Glutamatergic neuron (in vitro differentiated cells): ENCODE data around the gene LMOD1. TPM values are rescaled to one million over a fixed set of nuclear protein-coding genes. Genes with fewer than 3 reads are reported as not detected.

ENCODE experiments used
- DNase-seq: peaks from one replicate; pipeline ENCODE4 v3.0.0; 2022
- H3K27ac Mint-ChIP-seq: one replicate; pipeline ENCODE4 v1.8.0; 2020; ENCODE audit warnings: mild to moderate bottlenecking, mixed read lengths, inconsistent platforms; ENCODE audit not compliant: unreplicated experiment
- H3K27me3 Mint-ChIP-seq: one replicate; pipeline ENCODE4 v1.8.0; 2020; ENCODE audit warnings: mild to moderate bottlenecking, moderate library complexity, mixed read lengths, inconsistent platforms; ENCODE audit not compliant: unreplicated experiment
- H3K36me3 Mint-ChIP-seq: one replicate; pipeline ENCODE4 v1.8.0; 2020; ENCODE audit warnings: mild to moderate bottlenecking, mixed read lengths, inconsistent platforms; ENCODE audit not compliant: unreplicated experiment
- H3K4me1 Mint-ChIP-seq: one replicate; pipeline ENCODE4 v1.8.0; 2020; ENCODE audit warnings: mild to moderate bottlenecking, low read depth, mixed read lengths, inconsistent platforms; ENCODE audit not compliant: unreplicated experiment
- H3K4me3 Mint-ChIP-seq: one replicate; pipeline ENCODE4 v1.8.0; 2020; ENCODE audit warnings: mild to moderate bottlenecking, mixed read lengths, inconsistent platforms; ENCODE audit not compliant: unreplicated experiment
- H3K9me3 Mint-ChIP-seq: one replicate; pipeline ENCODE4 v1.8.0; 2020; ENCODE audit warnings: mild to moderate bottlenecking, moderate library complexity, mixed read lengths, inconsistent platforms; ENCODE audit not compliant: unreplicated experiment
- CTCF ChIP-seq: fragments of 200-600 bp; sonication (generic); IDR thresholded peaks from one replicate; pipeline ENCODE4 v1.5.0; 2021; ENCODE audit not compliant: partially characterized antibody, unreplicated experiment
- total RNA-seq: library from RNA; stranded (reverse); fragmentation: NEBNext Ultra II Directional; extraction: Animal tissue kit (Norgen Biotek cat#: 25700); gene quantifications from one replicate; pipeline ENCODE4 v1.2.1, GENCODE V29; 2021; ENCODE audit not compliant: unreplicated experiment

LMOD1 gene
- total RNA-seq, 1 donor from 2014 or later = 0.20 TPM

DNA sequence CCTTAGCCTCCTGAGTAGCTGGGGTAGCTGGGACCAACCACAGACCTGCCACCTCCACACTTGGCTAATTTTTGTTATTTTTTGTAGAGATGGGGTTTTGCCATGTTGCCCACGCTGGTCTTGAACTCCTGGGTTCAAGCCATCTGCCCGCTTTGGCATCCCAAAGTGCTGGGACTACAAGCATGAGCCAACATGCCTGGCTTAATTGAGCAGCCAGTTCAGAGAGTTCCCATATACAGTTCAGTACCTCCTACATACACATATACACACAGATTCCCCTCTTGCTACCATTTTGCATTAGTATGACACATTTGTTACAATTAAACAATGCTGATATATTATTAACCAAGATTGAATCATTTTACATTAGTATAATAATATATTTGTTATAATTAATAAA lies 39.0 kb upstream of the LMOD1 start:
- Mint-ChIP-seq H3K4me3 (no peak overlapping the region), H3K36me3 (no peaks in the 10 kb centered on the region), H3K4me1 (peaks cover 12% of the 10 kb centered on the region), H3K9me3 (peaks cover 8% of the 10 kb centered on the region), H3K27ac (no peak overlapping the region), H3K27me3 (peaks cover 6% of the 10 kb centered on the region)
- no peak for TF ChIP-seq CTCF
- DNase-seq = no peak

- Mint-ChIP-seq H3K4me1 (peaks cover 12% of the 10 kb centered on the region), H3K27ac (no peak overlapping the region), H3K36me3 (no peaks in the 10 kb centered on the region), H3K9me3 (peaks cover 8% of the 10 kb centered on the region), H3K27me3 (peaks cover 6% of the 10 kb centered on the region), H3K4me3 (peak overlapping the region; percentile 99)
- DNase-seq = no peak
- no peak for TF ChIP-seq CTCF
Observed at GRCh38 chr1:201984446-201984845, 38.1 kb upstream of the LMOD1 start.

DNA sequence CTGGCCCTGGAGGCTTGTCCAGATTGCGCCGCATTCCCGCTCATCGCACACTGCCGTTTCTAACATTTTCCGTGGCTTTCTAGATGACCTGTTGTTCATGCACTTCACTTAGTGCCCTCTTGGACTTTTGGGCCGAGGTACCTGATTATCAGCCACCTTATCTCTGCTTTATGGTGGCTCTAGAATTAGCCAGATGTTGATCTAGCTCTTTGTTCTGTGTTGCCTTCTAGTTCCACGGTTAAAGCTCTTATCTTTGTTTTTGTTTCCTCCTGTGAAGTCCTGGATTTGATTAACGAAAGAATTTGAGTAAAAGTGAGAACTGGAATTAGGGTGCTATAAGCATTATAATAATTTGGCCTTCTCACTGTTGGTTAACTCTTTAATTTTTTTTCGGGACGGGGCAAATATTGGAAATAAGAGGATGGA lies 37.0 kb upstream of the LMOD1 start:
- no peak for DNase-seq
- Mint-ChIP-seq H3K36me3 (no peaks in the 10 kb centered on the region), H3K27me3 (peaks cover 6% of the 10 kb centered on the region), H3K9me3 (peaks cover 8% of the 10 kb centered on the region), H3K4me3 (peak overlapping the region; percentile 99), H3K27ac (peak overlapping the region; percentile 95), H3K4me1 (peaks cover 12% of the 10 kb centered on the region)
- TF ChIP-seq CTCF = no peak

GRCh38 chr1:201982623-201983379 lies 36.5 kb upstream of the LMOD1 start, which contains the start of gene RNPEP:
RNPEP (plus strand) TSS chr1:201982648; CDS start chr1:201982667, 19 bp downstream.
- Mint-ChIP-seq H3K9me3 (peaks cover 8% of the 10 kb centered on the region), H3K4me1 (peaks cover 12% of the 10 kb centered on the region), H3K27me3 (peaks cover 6% of the 10 kb centered on the region), H3K4me3 (peak within 1 kb of the TSS; percentile 99), H3K27ac (peak within 1 kb of the TSS; percentile 95), H3K36me3 (no peaks in the 10 kb centered on the region)
- TF ChIP-seq CTCF = no peak
- DNase-seq = peak; percentile 73

- no peak for TF ChIP-seq CTCF
- Mint-ChIP-seq H3K27me3 (peaks cover 6% of the 10 kb centered on the region), H3K36me3 (no peaks in the 10 kb centered on the region), H3K4me1 (peaks cover 12% of the 10 kb centered on the region), H3K9me3 (peaks cover 8% of the 10 kb centered on the region), H3K4me3 (peak overlapping the region; percentile 92), H3K27ac (peak overlapping the region; percentile 90)
- peak; percentile 78 for DNase-seq
Observed at GRCh38 chr1:201982082-201982622, 35.8 kb upstream of the LMOD1 start.
